Measurements from ENCODE around the gene NDUFA9. TPM values are rescaled to one million over a fixed set of nuclear protein-coding genes. Genes with fewer than 3 reads are reported as not detected.

Gene NDUFA9
- total RNA-seq, 1 experiment from 2014 or later, result 110 TPM

GRCh38 chr12:4665236-4665635 is 16.3 kb downstream of the NDUFA9 start:
- BruUV-seq (replicated peaks), result no TSS peak
- no peaks in the 10 kb centered on the region for H3K9me3 Mint-ChIP-seq (ENCODE audit: unreplicated experiment)
- H3K36me3 Mint-ChIP-seq (ENCODE audit: insufficient read depth, unreplicated experiment), result peaks cover 51% of the 10 kb centered on the region
- H3K27me3 Mint-ChIP-seq (ENCODE audit: insufficient read depth, unreplicated experiment), result no peaks in the 10 kb centered on the region
- H3K4me1 Mint-ChIP-seq (ENCODE audit: insufficient read depth, unreplicated experiment), result peaks cover 11% of the 10 kb centered on the region
- CTCF ChIA-PET, result no interaction called here
- intact Hi-C loops (cut with micrococcal nuclease), result no loop called here
- POLR2A ChIA-PET, result no interaction called here
- no peak for TF ChIP-seq CTCF (IDR thresholded peaks at IDR 0.05; ENCODE audit: unreplicated experiment)
- no peak for DNase-seq (ENCODE audit: unreplicated experiment)
- no peak overlapping the region for H3K27ac Mint-ChIP-seq (ENCODE audit: low read depth, unreplicated experiment)
- no peak overlapping the region for H3K4me3 Mint-ChIP-seq (ENCODE audit: unreplicated experiment)

DNA sequence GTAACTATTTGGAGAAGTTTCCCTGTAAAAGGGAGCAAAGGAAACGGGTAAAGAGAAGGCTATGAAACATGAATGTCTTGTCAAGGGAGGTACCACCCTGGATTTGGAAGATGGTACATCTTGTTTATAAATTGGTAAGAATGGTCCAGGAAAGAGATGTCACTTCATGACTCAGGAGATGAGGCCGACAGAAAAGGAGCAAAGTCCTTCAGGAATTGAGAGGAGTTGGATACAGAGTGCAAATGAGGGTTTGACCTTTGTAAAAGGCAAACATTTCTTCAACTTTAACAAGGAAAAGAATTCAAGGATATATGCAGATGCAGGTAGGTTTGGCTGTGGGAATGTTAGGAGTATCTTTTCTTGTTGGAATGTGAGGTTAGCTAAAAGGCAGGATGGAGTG is 30.8 kb downstream of the NDUFA9 start:
- intact Hi-C loops (cut with micrococcal nuclease), result no loop called here
- H3K4me3 Mint-ChIP-seq (ENCODE audit: unreplicated experiment), result no peak overlapping the region
- ChIA-PET POLR2A (no interaction called here), CTCF (interaction anchor here (0.5 kb wide), 1 partner anchor 41 kb away, joined by 3 read pairs; no protein-coding TSS in a partner anchor)
- H3K27ac Mint-ChIP-seq (ENCODE audit: low read depth, unreplicated experiment), result peak overlapping the region; percentile 17
- no TSS peak for BruUV-seq (replicated peaks)
- no peaks in the 10 kb centered on the region for H3K4me1 Mint-ChIP-seq (ENCODE audit: insufficient read depth, unreplicated experiment)
- DNase-seq (ENCODE audit: unreplicated experiment), result no peak
- H3K27me3 Mint-ChIP-seq (ENCODE audit: insufficient read depth, unreplicated experiment), result no peaks in the 10 kb centered on the region
- TF ChIP-seq CTCF (IDR thresholded peaks at IDR 0.05; ENCODE audit: unreplicated experiment), result no peak
- H3K9me3 Mint-ChIP-seq (ENCODE audit: unreplicated experiment), result peaks cover 6% of the 10 kb centered on the region
- peaks cover 36% of the 10 kb centered on the region for H3K36me3 Mint-ChIP-seq (ENCODE audit: insufficient read depth, unreplicated experiment)

GRCh38 chr12:4681732-4682131 is 32.8 kb downstream of the NDUFA9 start:
- Mint-ChIP-seq H3K4me1 (ENCODE audit: insufficient read depth, unreplicated experiment) (no peaks in the 10 kb centered on the region), H3K27me3 (ENCODE audit: insufficient read depth, unreplicated experiment) (no peaks in the 10 kb centered on the region), H3K36me3 (ENCODE audit: insufficient read depth, unreplicated experiment) (peaks cover 46% of the 10 kb centered on the region), H3K4me3 (ENCODE audit: unreplicated experiment) (no peak overlapping the region), H3K27ac (ENCODE audit: low read depth, unreplicated experiment) (no peak overlapping the region), H3K9me3 (ENCODE audit: unreplicated experiment) (no peaks in the 10 kb centered on the region)
- intact Hi-C loops (cut with micrococcal nuclease), result no loop called here
- no peak for DNase-seq (ENCODE audit: unreplicated experiment)
- CTCF ChIA-PET, result no interaction called here
- POLR2A ChIA-PET, result no interaction called here
- BruUV-seq (replicated peaks), result no TSS peak
- no peak for TF ChIP-seq CTCF (IDR thresholded peaks at IDR 0.05; ENCODE audit: unreplicated experiment)

DNA sequence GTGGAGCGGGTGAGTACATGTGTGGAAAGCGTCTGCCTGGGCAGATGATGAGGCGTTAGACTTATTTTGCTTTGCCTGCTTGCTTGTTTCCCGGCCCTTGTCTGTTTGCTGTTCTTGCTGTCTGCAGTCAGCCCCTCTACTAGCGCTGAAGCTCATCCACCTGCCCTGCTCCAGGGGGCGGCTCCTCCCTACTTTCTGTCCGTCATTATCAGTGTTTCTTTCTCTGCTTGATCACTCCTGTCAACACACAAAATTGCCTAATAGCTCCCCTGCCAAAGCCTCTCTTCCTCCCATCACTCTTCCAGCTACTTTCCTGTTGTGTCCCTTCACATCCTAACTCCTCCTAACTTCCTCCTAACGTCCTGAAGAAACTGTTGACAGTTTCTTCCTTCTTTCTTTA is 36.4 kb downstream of the NDUFA9 start:
- TF ChIP-seq CTCF (IDR thresholded peaks at IDR 0.05; ENCODE audit: unreplicated experiment), result no peak
- no peaks in the 10 kb centered on the region for H3K27me3 Mint-ChIP-seq (ENCODE audit: insufficient read depth, unreplicated experiment)
- H3K4me3 Mint-ChIP-seq (ENCODE audit: unreplicated experiment), result no peak overlapping the region
- BruUV-seq (replicated peaks), result no TSS peak
- CTCF ChIA-PET, result interaction anchor here (0.5 to 0.7 kb wide), 3 partner anchors 35 to 800 kb away, joined by 3 to 4 read pairs (median 3); partner anchors contain the start of gene GALNT8
- POLR2A ChIA-PET, result no interaction called here
- no peaks in the 10 kb centered on the region for H3K9me3 Mint-ChIP-seq (ENCODE audit: unreplicated experiment)
- intact Hi-C loops (cut with micrococcal nuclease), result no loop called here
- DNase-seq (ENCODE audit: unreplicated experiment), result no peak
- H3K36me3 Mint-ChIP-seq (ENCODE audit: insufficient read depth, unreplicated experiment), result peaks cover 47% of the 10 kb centered on the region
- H3K4me1 Mint-ChIP-seq (ENCODE audit: insufficient read depth, unreplicated experiment), result no peaks in the 10 kb centered on the region
- no peak overlapping the region for H3K27ac Mint-ChIP-seq (ENCODE audit: low read depth, unreplicated experiment)

Data from MCF 10A (cell line).